Stimulated activated naive CD4-positive, alpha-beta T cell (primary cell): ENCODE data around the gene FBXL19.
A peak's percentile ranks its signal among the peaks of the same experiment; 100 is the strongest.

Experiments
- DNase-seq, 6 experiments: peaks; one replicate each; lab custom pipeline; 2025; lab: John Stamatoyannopoulos, UW

The FBXL19 gene

DNA sequence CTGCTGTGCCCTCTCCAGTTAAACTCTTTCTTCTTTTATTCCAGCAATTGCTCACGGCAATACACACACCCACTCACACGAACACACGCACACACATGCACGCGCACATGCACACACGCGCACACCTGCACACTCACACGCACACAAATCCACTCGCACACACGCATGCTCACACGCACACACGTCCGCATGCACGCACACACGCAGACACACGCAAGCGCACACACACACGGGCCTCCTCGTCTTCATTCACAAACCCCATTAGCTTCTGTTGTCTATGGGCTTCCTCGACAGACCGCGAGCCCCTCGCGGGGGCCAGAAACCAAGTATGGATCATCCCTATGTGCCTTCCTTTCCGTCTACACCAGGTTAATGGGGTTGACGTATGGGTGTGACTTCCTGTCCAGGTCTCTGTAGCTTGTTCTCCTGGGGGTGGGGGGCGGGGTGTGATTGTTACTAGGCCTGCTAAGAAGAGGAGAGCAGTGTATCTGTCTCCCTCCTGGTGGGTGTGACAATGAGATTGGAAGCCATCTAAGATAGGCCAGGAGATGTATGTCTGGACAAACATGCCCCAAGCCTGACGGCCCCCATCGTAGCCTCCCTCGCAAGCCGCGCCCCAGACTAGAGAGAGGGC, 27.6 kb upstream of the FBXL19 start:
- peak in 2 of 6 experiments; percentile 13 to 14 for DNase-seq

DNA sequence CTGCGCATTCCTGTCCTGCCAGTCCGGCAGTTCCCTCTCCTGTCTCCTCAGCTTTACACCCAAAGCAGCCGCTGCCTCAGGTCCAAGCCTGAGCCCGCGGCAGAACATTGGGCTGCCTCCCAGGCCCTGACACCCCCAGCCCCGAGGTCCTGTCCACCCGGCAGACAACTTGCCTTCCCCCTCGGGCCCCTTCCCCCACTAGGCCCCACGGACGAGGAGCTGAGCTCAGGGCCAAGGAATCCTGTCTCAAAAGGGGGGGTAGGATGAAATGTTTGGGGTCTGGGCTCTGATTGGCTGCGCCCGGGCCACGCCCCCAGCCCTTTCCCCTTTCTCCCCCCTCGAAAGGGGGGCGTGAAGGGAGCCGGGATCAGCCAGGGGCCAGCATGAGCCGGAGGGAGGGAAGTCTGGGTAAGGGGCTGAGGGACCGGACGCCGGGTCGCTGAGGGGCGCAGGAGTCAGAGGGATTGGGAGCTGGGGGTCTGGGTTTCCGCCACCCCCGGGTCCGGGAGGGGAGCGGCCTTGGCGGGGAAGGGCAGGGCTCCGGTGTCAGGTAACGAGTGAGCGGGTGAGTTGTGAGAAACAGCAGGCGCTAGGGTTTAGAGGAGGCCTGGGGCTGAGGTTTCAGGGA, 27.0 kb upstream of the FBXL19 start, which contains the start of gene CTF1:
CTF1 (plus strand) TSS at position 354 of the 628 bp plus-strand sequence; CDS start at position 384, 30 bp downstream.
- peak in 1 of 6 experiments; percentile 38 for DNase-seq

DNA sequence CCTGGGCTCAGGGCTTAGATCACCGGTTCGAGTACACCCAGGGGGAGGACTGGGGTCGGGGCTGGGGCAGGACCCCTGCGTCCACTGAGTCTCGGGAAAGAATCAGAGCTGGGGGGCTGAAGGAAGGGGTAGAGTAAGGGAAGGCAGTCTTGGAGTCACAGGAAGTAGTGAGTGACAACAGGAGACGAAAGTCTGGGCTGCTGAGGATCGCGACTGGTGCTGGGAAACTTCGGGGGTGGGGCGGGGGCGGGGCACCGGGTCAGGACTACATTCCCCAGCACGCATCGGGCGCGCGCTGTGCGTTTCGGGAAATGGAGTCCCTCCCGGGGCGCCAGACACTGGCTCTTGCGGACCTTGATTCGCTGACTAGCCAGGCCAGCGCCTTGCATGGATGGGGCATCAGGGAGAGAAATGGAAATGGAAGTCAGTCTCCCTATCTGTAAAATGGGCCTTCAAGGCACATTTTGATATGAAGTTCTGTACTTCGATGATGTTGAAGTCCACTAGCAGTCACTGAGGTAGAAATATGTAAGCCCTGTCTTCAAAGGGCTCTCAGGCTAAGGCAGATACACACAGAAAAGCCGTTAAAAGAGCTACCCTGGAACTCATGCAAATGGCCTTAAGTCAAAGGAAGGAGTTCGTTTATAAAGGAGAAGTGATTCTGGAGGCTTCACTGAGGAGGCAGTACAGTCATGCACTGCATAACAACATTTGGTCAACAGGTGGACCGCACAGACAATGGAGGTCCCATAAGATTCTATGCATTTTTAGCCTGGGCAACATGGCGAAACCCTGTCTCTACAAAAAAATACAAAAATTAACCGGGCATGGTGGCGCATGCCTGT, 26.3 kb upstream of the FBXL19 start:
- DNase-seq = peak; percentile 44 to 78 (median 72)

DNA sequence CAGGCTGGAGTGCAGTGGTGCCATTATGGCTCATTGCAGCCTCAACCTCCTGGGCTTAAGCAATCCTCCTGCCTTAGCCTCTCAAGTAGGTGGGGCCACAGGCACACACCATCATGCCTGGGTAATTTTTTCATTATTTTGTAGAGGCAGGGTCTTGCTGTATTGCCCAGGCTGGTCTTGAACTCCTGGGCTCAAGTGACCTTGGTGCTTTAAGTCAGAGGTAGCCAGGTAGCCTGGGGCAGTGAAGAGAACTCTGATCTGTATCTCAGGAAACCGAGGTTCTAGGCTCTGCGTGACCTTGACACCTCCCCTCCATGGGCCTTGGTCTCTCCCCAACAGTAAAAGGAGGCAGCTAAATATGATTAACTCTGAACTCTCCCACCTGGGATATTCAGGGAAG, 23.6 kb upstream of the FBXL19 start:
- DNase-seq = no peak

DNA sequence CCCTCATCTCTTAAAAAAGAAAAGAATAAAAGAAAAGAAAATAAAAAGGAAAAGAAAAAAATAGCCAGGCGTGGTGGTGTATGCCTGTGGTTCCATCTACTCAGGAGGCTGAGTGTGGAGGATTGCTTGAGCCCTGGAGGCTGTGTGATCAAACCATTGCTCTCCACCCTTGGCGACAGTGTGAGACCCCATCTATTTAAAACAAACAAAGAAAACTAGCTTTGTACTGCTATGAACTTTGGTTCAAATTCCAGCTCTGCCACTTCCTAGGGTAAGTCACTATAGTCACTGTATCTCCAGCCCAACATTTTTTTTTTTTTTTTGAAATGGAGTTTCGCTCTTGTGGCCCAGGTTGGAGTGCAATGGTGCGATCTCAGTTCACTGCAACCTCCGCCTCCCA, 22.8 kb upstream of the FBXL19 start:
- no peak for DNase-seq

DNA sequence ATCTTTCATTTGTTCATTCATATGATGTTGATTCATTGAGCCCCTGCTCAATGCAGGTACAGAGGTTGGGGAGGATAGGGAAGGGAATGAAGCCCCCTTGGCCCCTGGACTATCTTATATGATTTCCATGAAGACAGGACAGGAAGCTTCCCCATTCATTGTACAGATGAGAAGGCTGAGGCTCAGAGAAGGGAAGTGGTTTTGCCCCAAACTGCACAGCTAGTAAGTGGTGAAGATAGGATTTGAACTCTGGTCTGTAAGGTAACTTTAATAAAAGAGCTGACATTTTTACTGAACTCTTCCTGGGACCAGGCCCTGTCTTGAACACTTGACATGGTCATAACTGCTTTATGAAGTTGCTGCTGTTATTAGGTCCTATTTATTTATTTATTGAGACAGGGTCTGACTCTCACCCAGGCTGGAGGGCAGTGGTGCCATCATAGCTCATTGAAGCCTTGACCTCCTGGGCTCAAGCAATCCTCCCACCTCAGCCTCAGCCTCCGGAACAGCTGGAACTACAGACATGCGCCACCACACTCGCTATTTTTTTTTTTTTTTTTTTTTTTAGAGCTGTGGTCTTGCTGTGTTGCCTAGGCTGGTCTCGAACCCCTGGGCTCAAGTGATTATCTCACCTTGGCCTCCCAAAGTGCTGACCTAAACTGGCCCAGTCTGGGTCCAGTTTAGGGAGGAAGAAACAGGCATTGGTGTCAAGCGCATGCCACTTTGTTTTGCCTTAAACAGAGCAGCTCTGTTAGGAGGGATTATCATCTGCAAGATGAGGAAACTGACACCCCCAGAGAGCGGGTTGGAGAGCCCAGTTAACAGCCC, 22.0 kb upstream of the FBXL19 start:
- no peak for DNase-seq

DNA sequence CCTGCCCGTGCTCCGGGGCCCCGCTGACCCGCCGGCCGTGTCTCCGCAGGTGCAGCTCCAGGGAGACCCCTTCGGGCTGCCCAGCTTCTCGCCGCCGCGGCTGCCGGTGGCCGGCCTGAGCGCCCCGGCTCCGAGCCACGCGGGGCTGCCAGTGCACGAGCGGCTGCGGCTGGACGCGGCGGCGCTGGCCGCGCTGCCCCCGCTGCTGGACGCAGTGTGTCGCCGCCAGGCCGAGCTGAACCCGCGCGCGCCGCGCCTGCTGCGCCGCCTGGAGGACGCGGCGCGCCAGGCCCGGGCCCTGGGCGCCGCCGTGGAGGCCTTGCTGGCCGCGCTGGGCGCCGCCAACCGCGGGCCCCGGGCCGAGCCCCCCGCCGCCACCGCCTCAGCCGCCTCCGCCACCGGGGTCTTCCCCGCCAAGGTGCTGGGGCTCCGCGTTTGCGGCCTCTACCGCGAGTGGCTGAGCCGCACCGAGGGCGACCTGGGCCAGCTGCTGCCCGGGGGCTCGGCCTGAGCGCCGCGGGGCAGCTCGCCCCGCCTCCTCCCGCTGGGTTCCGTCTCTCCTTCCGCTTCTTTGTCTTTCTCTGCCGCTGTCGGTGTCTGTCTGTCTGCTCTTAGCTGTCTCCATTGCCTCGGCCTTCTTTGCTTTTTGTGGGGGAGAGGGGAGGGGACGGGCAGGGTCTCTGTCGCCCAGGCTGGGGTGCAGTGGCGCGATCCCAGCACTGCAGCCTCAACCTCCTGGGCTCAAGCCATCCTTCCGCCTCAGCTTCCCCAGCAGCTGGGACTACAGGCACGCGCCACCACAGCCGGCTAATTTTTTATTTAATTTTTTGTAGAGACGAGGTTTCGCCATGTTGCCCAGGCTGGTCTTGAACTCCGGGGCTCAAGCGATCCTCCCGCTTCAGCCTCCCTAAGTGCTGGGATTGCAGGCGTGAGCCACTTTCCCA, 21.1 kb upstream of the FBXL19 start:
- DNase-seq = peak in 5 of 6 experiments; percentile 54 to 76 (median 61)

DNA sequence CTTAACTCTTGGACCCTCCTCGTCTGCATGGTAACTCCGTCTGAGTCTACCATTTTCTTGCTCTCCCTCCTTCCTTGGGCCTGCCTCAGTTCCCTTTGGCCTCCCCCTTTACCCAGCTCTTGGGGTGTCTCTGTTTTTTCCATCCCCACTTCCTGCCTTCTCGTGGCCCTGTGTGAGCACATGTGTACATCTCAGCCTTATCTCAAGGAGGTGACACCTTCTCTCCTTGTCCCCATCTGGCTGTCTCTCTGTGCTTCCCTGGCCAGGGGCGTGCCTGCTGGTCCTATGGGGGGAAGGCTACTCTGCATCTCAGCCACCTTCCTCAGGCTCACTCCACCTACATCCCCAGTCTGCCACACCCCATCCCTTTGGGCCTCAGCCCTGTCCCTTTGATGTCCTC, 20.4 kb upstream of the FBXL19 start:
- DNase-seq = peak in 3 of 6 experiments; percentile 19 to 55 (median 23)

DNA sequence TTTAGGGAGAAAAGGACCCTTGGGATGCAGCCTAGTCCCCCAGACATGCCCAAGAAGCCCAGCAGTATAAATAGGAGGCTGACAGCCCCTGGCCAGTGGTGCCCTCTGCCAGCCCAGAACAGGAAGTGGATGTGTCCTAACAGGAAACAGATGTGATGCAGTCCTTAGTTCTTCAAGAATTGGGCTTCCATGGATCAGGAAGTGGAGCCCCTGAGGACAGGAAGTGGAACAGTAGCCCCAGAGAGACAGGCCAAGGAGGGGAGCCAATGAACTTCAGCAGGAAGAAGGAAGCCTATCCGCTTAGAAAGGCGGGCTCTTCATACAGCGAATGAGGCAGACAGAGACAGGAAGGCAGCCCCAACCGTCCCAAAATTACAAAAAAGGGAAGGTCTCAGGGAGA, 19.8 kb upstream of the FBXL19 start:
- DNase-seq = peak in 2 of 6 experiments; percentile 5 to 17

DNA sequence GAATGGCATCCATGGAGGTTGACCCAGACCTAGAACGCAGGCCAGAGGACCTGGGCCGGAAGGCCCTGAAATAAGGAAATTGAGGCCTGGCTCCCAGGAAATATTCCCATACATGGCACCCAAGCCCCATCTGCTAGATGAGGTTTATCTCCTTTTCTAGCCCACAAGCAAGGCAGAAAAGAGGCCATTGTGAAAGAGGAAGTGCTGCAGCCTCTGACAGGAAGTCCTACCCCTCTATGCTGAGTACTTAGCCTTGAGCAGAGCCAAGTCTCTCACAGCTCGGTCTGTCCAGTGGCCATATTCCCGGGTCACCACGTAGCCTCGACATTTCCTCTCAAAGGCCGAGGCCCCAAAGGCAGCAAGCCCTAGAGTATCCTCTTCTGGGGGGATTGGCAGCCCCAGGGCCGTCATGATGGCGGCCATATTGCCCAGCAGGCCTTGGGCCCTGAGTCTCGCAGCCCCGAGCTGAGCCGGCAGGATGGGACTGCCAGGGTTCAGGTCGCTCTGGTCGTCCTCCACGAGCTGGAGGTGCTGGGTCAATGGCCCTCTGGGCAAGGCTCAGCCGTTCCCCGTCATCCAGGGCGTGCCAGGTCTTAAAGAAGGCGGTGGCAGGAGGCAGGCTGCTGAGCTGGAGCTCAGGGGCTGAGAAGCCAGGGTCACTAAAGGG, 19.1 kb upstream of the FBXL19 start:
- DNase-seq = no peak

DNA sequence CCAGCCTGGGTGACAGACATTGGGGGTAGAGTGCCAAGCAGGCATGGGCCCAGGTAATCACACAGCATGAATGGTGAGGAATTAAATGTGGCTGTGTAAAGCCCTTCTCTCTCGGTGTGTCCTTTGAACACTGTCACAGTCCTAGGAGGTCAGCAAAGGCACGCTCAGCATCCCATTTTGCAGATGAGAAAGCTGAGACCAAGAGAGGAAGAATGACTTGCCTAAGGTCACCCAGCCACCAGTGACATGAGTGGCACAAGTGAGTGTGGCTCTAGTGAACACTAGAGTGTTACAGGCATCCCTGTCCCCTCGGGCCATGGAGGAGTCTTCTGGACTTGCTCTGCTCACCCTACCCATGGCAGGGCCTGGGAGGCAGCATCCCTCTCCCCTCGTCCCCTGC, 16.3 kb upstream of the FBXL19 start:
- DNase-seq = no peak

DNA sequence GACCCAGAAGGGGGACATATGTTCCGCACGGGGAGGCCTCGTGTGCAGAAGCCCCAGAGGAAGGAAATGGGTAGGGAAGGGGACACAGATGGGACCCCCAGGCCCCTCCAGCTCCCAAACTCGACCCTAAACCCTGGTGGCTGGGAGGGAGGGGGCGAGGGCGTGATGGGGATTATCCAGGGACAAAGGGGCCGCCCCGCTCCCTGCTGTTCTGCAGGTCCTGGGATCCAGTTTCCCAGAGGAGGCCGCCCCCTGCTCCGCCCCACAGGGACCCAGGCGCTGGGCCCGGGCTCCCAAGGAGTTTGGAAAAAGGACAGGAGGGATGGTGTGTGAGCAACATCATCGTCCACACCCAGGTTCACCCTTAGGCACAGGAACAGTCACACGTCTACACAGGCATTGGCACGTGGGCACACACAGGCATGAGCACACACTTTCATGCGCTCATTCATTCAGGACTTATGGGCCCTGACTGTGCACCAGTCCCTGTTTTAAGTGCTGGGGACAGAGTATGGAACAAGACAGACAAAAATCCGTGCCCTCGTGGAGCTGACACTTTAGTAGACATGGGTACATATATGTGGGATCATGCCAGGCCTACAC, 12.8 kb upstream of the FBXL19 start:
- DNase-seq = no peak

DNA sequence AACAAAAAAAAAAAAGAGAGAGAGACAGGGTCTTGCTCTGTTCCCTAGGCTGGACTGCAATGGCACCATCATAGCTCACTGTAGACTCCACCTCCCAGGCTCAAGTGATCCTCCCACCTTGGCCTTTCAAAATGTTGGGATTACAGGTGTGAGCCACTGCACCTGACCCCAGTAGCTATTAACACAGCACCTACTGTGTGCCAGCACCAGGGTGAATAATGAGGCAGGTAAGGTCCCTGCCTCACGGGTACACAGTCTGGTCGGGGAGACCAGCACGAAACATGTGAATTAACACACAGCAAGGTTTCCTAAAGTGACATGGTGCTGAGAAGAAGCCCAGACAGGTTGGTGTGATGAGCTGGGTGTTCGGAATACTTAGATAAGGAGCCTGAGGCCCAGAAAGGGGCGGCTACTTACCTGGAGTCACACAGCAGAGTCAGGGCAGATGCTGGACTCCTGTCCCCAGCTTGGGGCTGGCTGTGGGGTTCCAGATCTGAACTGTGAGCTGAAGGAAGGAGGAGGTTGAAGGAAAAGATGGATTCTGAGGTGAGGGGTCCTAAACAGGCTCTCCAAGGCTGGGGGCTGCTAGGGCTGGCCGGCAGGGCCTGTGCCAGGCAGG, 10.5 kb upstream of the FBXL19 start:
- no peak for DNase-seq

DNA sequence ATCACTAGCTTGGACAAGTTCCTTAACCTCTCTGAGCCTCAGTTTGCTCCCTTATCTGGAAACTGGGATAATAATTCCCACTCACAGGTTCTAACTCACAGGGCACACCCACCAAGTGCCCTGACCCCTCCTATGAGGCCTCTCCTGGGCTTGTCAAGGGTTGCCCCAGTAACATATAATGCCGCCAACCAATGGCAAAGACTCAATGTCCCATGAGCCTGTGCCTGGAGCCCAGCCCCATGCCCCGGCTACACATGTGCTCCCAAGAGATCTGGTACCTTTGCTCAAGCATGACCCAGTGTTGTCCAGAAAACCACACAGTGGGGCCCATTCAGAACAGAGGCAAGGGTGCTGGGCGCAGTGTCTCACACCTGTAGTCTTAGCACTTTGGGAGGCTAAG, 8.5 kb upstream of the FBXL19 start:
- no peak for DNase-seq

DNA sequence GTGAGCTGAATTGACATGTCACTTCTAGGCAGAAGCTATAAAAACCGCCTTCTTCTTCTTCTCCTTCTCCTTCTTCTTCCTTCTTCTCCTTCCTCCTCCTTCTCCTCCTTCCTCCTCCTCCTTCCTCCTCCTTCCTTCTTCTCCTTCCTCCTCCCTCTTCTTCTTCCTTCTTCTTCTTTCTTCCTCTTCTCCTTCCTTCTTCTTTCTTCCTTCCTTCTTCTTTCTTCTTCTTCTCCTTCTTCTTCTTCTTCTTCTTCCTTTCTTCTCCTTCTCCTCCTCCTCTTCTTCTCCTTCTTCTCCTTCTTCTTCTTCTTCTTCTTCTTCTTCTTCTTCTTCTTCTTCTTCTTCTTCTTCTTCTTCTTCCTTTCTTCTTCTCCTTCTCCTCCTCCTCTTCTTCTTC, 4.8 kb upstream of the FBXL19 start:
- DNase-seq = no peak

DNA sequence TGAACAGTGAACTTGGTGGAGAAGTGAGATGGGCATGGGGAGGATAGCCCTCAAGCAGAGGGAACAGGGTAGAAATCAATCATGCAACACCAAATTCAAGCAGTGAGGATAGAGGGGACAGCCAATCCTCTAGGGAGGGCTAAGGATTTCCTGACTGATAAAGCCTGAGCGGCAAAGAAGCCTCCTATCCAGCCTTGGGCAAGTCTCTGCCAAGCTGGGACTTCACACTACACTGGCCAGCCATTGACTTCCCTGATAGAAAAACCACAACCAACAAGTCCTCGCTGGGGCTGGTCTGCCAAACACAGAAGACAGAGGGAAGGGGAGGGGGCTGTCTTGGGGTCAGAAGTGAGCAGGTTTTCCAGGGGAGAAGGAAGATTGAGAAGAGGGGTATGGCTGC, 2.5 kb upstream of the FBXL19 start:
- DNase-seq = no peak

DNA sequence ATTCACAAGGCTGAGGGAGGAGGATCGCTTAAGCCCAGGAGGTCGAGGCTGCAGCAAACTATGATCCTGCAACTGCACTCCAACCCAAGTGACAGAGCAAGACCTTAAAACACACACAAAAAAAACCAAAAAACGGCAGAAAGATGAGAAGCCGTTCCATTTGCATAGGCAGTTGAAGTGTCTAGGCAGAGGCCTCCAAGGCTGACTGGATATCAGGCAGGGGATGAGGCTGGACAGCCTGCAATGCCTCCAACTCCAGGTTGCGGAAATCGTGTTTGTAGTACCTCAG, 2.0 kb upstream of the FBXL19 start:
- DNase-seq = no peak

DNA sequence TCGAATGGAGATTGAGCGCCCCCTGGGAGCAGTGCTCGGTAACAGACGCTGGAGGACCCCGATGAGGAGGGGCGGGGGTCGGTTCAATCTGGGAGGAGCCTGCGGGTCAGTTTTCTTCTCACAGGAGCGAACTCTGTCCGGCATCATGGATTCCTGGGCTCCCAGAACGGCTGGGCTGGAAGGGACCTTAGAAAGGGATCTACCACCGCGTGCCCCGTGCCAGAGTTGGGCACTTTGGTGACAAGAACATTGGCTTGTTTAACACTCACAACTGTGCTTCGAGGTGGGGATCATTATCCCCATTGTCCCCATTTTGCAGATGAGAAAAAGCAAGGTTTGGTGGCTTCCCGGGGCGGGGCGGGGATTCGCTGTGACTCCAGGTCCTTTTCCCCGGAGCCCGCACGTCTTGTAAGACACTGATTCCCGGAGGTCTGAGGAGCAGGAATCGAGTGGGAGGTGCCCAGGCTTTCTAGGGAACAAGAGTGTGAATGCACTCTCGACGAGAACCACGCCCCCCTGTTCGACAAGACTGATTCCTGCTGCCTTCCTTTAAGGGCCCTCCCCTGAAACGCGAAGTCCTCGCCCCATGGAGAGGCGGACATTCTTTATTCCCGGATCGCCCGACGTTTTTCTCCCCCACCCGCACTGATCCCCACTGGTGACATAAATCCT, 1.5 kb upstream of the FBXL19 start:
- peak; percentile 71 to 89 (median 83) for DNase-seq

DNA sequence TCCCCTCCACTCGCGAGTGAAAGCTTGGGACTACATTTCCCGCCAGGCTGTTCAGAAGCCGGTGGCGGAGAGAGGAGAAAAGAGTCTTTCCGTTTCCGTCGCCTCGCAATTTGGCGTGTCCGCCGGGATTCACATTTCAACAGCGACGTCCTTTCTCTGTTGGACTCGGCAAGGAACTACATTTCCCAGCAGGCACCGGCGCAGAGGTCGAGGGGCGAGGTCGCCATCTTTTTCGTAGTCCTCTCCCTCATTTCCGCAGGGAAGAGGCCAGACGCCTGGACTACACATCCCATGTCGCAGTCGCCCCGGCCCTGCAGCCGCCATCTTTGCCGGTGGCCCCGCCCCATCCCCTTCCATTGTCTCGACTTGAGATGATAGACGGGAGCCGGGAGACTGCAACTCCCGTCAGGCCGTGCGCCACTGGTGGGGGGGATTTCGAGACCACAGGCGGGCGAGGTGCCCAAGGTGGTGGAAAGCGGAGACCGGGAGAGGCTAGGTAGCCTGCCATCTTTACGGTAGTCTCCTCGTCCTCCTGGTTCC, 882 bp upstream of the FBXL19 start:
- DNase-seq = peak; percentile 98 to 100 (median 99)
